ENCODE data around the gene GPR39. TPM values are rescaled to one million over a fixed set of nuclear protein-coding genes. Genes with fewer than 3 reads are reported as not detected.

Gene GPR39
- not detected for total RNA-seq

GRCh38 chr2:132416723-132417395 lies at the start of gene GPR39:
Gene GPR39, plus strand, starts transcription at chr2:132416805.
- H3K9me3 Mint-ChIP-seq: peaks cover 3% of the 10 kb centered on the region
- DNase-seq (ENCODE audit: low spot score) (no peak), ATAC-seq (no peak)
- H3K4me1 Mint-ChIP-seq (ENCODE audit: low read depth in 2 of 2): no peaks in the 10 kb centered on the region
- H3K36me3 Mint-ChIP-seq: no peaks in the 10 kb centered on the region
- H3K27ac Mint-ChIP-seq: no peak within 1 kb of the TSS
- H3K4me3 Mint-ChIP-seq: no peak within 1 kb of the TSS
- peaks cover 7 to 8% of the 10 kb centered on the region in 2 donors for H3K27me3 Mint-ChIP-seq

DNA sequence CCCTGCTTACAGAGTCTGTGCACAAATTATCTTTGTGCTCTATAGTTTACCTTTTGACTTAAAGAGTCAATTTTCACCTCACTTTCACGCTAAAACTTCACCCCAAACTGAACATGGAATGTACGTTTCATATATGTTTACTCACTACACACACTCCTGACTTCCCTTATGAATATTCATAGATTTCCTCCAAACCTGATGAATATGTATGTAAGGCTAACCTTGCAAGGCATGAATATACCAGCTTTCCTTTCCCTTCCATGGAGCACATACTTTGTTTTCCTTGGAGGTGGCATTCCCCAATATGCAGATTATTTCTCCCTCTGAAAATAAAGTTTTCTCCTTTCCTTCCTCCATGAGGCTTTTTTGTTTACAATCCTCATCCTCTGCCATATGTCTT lies 48.4 kb upstream of the GPR39 start:
- DNase-seq (ENCODE audit: low spot score) (no peak), ATAC-seq (no peak)
- H3K27ac Mint-ChIP-seq: no peak overlapping the region
- no peaks in the 10 kb centered on the region for H3K4me1 Mint-ChIP-seq (ENCODE audit: low read depth in 2 of 2)
- peaks cover 17% of the 10 kb centered on the region for H3K9me3 Mint-ChIP-seq
- no peak overlapping the region for H3K4me3 Mint-ChIP-seq
- H3K36me3 Mint-ChIP-seq: peaks cover 5% of the 10 kb centered on the region
- no peaks in the 10 kb centered on the region for H3K27me3 Mint-ChIP-seq

DNA sequence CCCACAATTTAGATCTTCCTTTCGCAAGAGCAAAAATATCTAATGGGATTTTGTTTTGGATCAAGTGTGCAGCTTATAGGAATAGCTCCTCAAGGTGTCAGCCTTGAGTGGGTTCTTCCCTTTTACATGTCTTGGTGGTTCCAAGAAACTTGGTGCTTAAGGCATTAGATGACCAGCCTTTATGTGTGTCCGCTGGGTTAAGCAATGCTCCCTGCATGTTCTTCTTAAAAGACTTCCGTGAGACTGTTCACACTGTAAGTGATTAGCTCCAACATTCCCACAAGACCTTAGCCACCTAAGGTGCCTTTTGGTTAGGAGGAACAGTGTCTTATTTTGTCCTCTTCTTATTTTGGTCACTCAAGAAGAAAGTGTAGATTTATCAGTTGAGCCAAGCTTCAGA lies 44.3 kb upstream of the GPR39 start:
- no peaks in the 10 kb centered on the region for H3K27me3 Mint-ChIP-seq
- H3K4me3 Mint-ChIP-seq: no peak overlapping the region
- H3K4me1 Mint-ChIP-seq (ENCODE audit: low read depth in 2 of 2): no peaks in the 10 kb centered on the region
- DNase-seq (ENCODE audit: low spot score) (no peak), ATAC-seq (no peak)
- H3K27ac Mint-ChIP-seq: no peak overlapping the region
- H3K36me3 Mint-ChIP-seq: no peaks in the 10 kb centered on the region
- peaks cover 10% of the 10 kb centered on the region for H3K9me3 Mint-ChIP-seq

DNA sequence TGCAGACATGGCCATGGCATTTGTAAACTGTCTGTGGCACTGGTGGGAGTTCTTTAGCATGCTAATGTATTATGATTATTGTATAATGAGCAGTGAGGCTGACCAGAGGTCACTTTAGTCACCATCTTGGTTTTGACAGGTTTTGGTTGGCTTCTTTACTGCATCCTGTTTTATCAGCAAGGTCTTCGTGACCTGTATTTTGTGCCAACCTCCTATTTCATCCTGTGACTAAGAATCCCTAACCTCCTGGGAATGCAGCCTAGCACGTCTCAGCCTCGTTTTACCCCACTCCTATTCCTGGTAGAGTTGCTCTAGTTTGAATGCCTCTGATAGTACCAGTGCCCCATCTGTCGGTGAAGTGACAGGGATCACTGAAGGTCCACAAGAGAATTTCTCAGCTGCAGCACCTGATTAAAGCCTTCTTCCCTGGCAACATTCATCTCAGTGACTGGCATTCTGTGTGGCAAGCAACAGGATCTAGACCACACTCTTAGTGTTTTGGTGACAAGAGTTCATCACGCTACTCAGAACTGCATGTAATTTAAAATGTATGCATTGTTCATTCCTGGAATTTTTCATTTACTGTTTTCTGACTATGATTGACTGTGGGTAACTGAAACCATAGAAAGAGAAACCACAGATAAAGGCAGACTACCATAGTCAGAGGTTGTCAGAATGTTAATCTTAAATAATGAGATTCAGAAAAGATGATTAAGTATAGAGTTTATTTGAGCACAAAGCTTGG lies 43.0 kb upstream of the GPR39 start:
- ATAC-seq: no peak
- H3K4me1 Mint-ChIP-seq (ENCODE audit: low read depth in 2 of 2): no peaks in the 10 kb centered on the region
- no peaks in the 10 kb centered on the region for H3K27me3 Mint-ChIP-seq
- H3K36me3 Mint-ChIP-seq: no peaks in the 10 kb centered on the region
- no peak overlapping the region for H3K27ac Mint-ChIP-seq
- H3K9me3 Mint-ChIP-seq: peaks cover 10% of the 10 kb centered on the region
- no peak overlapping the region for H3K4me3 Mint-ChIP-seq
- no peak for DNase-seq (ENCODE audit: low spot score)

GRCh38 chr2:132374151-132374550 lies 42.5 kb upstream of the GPR39 start:
- no peaks in the 10 kb centered on the region for H3K27me3 Mint-ChIP-seq
- peaks cover 10% of the 10 kb centered on the region for H3K9me3 Mint-ChIP-seq
- no peak overlapping the region for H3K27ac Mint-ChIP-seq
- ATAC-seq (no peak), DNase-seq (ENCODE audit: low spot score) (no peak)
- H3K4me3 Mint-ChIP-seq: no peak overlapping the region
- no peaks in the 10 kb centered on the region for H3K4me1 Mint-ChIP-seq (ENCODE audit: low read depth in 2 of 2)
- H3K36me3 Mint-ChIP-seq: no peaks in the 10 kb centered on the region

DNA sequence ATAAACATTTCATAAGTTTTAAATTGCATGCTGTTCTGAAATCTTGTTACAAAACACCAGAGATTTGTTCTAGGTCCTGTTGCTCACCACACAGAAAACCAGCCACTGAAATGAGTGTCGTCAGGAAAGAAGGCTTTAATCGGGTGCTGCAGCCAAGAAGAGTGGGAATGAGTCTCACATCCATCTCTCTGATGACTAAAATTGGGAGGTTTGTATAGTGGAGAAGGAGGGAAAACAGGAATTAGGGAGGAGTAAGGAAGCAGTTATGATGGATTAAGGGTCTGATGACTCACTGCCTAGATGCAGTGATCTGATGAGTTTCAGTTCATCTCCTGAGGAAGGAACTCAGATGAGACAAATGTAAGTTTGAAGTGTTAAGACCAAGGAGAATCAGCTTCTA lies 42.1 kb upstream of the GPR39 start:
- H3K27ac Mint-ChIP-seq: no peak overlapping the region
- peaks cover 10% of the 10 kb centered on the region for H3K9me3 Mint-ChIP-seq
- H3K4me3 Mint-ChIP-seq: no peak overlapping the region
- no peaks in the 10 kb centered on the region for H3K4me1 Mint-ChIP-seq (ENCODE audit: low read depth in 2 of 2)
- H3K27me3 Mint-ChIP-seq: no peaks in the 10 kb centered on the region
- DNase-seq (ENCODE audit: low spot score) (no peak), ATAC-seq (no peak)
- H3K36me3 Mint-ChIP-seq: no peaks in the 10 kb centered on the region

DNA sequence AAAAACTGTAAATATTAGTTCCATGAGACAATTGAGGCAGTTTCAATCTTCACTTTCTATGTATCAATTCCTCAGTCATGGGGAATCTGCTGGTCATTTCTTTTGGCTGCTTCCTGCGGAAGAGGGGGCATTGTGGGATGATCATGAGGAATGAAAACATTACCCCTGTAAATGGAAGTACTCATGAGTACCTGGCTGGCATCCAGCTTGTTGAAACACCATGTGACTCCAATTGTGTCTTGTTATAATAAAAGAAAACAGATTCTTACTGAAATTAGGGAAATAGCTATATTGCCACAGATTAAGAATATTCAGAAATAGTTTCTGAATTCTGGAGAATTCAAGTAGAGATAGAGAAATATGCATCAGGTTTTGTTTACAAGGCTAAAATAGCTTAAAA lies 41.6 kb upstream of the GPR39 start:
- Mint-ChIP-seq H3K27ac (no peak overlapping the region), H3K36me3 (no peaks in the 10 kb centered on the region), H3K4me3 (no peak overlapping the region), H3K9me3 (peaks cover 10% of the 10 kb centered on the region), H3K27me3 (no peaks in the 10 kb centered on the region), H3K4me1 (ENCODE audit: low read depth in 2 of 2) (no peaks in the 10 kb centered on the region)
- ATAC-seq (no peak), DNase-seq (ENCODE audit: low spot score) (no peak)

DNA sequence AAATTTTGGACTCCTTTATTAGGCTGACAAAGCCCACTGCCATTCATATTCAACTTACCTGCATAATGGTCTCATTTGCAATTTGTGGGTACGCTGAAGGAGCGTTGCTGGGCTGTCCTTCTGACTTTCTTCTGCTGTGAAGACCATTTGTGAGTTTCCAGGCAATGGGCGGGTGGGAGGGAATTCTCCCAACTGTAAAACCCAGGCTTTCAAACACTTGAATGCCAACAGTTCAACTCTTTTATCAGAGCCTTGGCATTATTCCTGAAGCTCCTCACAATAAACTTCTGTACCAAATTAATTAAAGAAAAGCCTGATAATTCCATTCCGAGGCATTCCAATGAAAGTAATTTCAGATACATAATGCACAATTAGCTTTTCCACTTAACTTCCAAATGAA lies 35.2 kb upstream of the GPR39 start:
- H3K4me1 Mint-ChIP-seq (ENCODE audit: low read depth in 2 of 2): no peaks in the 10 kb centered on the region
- DNase-seq (ENCODE audit: low spot score) (no peak), ATAC-seq (no peak)
- H3K4me3 Mint-ChIP-seq: no peak overlapping the region
- H3K27me3 Mint-ChIP-seq: no peaks in the 10 kb centered on the region
- H3K9me3 Mint-ChIP-seq: peaks cover 17% of the 10 kb centered on the region
- no peaks in the 10 kb centered on the region for H3K36me3 Mint-ChIP-seq
- H3K27ac Mint-ChIP-seq: no peak overlapping the region

GRCh38 chr2:132383956-132384355 lies 32.6 kb upstream of the GPR39 start:
- H3K36me3 Mint-ChIP-seq: no peaks in the 10 kb centered on the region
- peaks cover 17% of the 10 kb centered on the region for H3K9me3 Mint-ChIP-seq
- DNase-seq (ENCODE audit: low spot score) (no peak), ATAC-seq (no peak)
- H3K27ac Mint-ChIP-seq: no peak overlapping the region
- no peaks in the 10 kb centered on the region for H3K27me3 Mint-ChIP-seq
- no peaks in the 10 kb centered on the region for H3K4me1 Mint-ChIP-seq (ENCODE audit: low read depth in 2 of 2)
- no peak overlapping the region for H3K4me3 Mint-ChIP-seq

DNA sequence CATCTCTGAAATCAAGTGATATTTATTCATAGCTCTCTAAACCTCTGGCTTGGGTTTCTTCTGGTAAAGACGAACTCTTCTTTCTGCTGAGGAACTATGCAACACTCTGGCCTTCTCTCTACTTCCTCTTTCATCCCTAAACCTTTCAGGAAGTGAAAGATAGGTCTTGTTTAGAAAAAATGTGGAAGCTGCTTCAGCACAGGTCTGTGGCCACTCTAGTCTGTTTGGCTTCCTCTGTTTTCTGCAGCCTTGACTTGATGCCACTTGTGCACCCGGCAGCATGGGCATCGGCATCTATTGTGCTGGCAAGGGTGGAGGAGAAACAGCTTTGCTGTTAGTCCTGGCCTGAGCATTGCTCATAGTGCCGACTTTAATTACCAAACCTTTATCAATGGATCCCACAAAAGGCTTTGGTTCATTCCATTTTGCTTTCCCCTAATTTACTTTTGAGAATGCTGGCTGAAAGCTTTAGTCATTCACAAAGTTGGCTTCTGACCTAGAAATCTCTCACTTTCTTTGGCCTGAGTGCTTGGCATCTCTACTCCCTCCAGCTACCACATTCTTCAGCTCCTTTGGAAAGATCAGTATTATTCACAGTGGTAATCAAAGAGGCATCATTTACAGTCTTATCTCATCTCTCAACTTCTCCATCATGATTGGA lies 32.0 kb upstream of the GPR39 start:
- Mint-ChIP-seq H3K4me3 (no peak overlapping the region), H3K4me1 (ENCODE audit: low read depth in 2 of 2) (no peaks in the 10 kb centered on the region), H3K36me3 (no peaks in the 10 kb centered on the region), H3K9me3 (peaks cover 17% of the 10 kb centered on the region), H3K27me3 (no peaks in the 10 kb centered on the region), H3K27ac (no peak overlapping the region)
- ATAC-seq (no peak), DNase-seq (ENCODE audit: low spot score) (no peak)

DNA sequence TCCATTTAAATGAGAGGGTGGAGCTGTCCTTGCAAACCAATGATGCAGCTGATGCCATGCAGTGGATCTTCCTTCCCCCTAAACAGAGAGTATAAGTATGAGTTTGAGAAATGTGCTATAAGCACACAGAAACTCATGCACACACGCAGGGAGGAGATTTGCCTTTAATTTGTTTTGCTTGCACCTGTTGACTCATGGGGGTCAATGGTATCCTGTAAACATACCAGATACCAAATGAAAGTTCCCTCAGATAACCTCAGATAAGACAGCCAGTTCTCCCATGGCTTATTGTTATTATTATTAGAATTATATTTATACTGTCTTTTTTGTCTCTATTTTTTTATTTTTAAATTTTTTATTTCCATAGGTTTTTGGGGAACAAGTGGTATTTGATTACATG lies 29.5 kb upstream of the GPR39 start:
- Mint-ChIP-seq H3K27ac (no peak overlapping the region), H3K36me3 (no peaks in the 10 kb centered on the region), H3K4me1 (ENCODE audit: low read depth in 2 of 2) (no peaks in the 10 kb centered on the region), H3K4me3 (no peak overlapping the region), H3K27me3 (no peaks in the 10 kb centered on the region), H3K9me3 (peaks cover 10% of the 10 kb centered on the region)
- ATAC-seq: no peak
- DNase-seq (ENCODE audit: low spot score): no peak

DNA sequence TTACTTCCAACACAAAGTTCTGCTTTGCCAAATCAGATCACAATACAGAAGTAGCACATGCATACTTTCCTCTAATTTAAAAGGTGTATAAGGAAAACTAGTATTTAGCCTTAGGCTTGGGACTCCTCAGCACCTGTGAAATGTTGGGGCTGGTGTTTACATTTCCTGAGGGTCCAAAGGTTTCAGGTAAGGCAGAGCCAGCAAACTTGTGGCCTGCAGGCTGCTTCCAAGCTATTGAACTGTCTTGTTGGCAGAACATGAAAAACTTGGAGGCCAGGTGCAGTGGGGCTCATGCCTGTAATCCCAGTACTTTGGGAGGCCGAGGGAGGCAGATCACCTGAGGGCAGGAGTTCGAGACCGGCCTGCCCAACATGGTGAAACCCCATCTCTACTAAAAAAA lies 26.5 kb upstream of the GPR39 start:
- Mint-ChIP-seq H3K4me3 (no peak overlapping the region), H3K9me3 (peaks cover 8% of the 10 kb centered on the region), H3K4me1 (ENCODE audit: low read depth in 2 of 2) (peaks cover 0 to 4% of the 10 kb centered on the region in 2 donors), H3K36me3 (no peaks in the 10 kb centered on the region), H3K27ac (no peak overlapping the region), H3K27me3 (no peaks in the 10 kb centered on the region)
- DNase-seq (ENCODE audit: low spot score) (no peak), ATAC-seq (no peak)

DNA sequence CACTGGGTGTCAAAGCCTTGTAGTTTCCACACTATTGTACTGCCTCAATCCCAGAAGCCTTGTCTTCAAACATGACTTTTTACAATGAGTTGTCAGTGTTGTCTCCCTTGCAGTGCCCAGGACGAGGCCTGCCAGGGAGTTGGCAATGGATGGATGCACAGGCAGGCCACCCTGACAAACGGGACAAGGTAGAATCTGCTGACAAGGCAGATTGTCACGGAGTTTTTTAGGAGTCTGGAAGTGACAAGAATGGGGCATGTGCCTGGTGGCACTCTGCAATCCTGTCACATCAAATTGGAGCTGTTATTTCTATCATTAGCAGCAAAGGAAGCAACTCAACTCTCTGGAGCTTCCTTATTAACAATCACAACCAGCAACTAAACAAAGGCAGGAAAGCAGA lies 25.2 kb upstream of the GPR39 start:
- H3K36me3 Mint-ChIP-seq: no peaks in the 10 kb centered on the region
- H3K4me3 Mint-ChIP-seq: no peak overlapping the region
- no peak for ATAC-seq

DNA sequence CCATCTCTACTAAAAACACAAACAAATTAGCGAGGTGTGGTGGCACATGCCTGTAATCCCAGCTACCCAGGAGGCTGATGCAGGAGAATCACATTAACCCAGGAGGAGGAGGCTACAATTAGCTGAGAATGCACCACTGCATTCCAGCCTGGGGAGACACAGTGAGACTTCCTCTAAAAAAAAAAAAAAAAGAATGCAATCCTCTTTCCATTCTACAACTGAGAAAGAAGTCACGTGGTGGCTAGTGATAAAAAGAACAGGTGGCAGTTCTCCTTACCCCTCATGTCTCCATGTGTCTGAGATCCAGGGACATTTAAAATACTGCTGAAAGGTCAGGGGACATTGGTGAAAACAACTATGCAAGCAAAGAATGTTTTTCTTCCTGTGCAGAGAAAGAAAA lies 24.4 kb upstream of the GPR39 start:
- H3K4me1 Mint-ChIP-seq (ENCODE audit: low read depth in 2 of 2): peaks cover 0 to 4% of the 10 kb centered on the region in 2 donors
- H3K9me3 Mint-ChIP-seq: peaks cover 13% of the 10 kb centered on the region
- H3K27ac Mint-ChIP-seq: no peak overlapping the region
- no peak for DNase-seq (ENCODE audit: low spot score)
- no peak for ATAC-seq
- H3K4me3 Mint-ChIP-seq: no peak overlapping the region
- H3K27me3 Mint-ChIP-seq: no peaks in the 10 kb centered on the region
- no peaks in the 10 kb centered on the region for H3K36me3 Mint-ChIP-seq

More for the DNA sequence above, 25.2 kb upstream of the GPR39 start:
- Mint-ChIP-seq H3K9me3 (peaks cover 13% of the 10 kb centered on the region), H3K27me3 (no peaks in the 10 kb centered on the region), H3K27ac (no peak overlapping the region), H3K4me1 (ENCODE audit: low read depth in 2 of 2) (peaks cover 0 to 4% of the 10 kb centered on the region in 2 donors)
- no peak for DNase-seq (ENCODE audit: low spot score)

Data from natural killer cell treated with Interleukin-12 subunit alpha and Interleukin-12 subunit beta and Interleukin-15 and Interleukin-18, amount 100 ng/mL, for 72 hours (primary cell).